SK-N-SH (cell line): Measurements from ENCODE around the gene PRR16.

Experiments
- EZH2phosphoT487 ChIP-seq: fragments of 200-600 bp; sonication (generic); IDR thresholded peaks from 2 replicates; pipeline ENCODE4 v1.6.1; 2017; ENCODE audit warnings: low read depth, mixed run types, mild to moderate bottlenecking, antibody characterized with exemption, moderate library complexity, borderline replicate concordance
- RAD21 ChIP-seq: IDR thresholded peaks from 2 replicates; pipeline ENCODE4 v1.6.1; 2012; ENCODE audit warnings: mild to moderate bottlenecking, low read length
- TF ChIP-seq, protein P1 (sequence below): fragments of 200-600 bp; sonication (generic); IDR thresholded peaks from 2 replicates; pipeline ENCODE4 v1.6.1; 2017; ENCODE audit warnings: antibody characterized with exemption, mild to moderate bottlenecking, moderate library complexity
- TF ChIP-seq, protein P2 (sequence below): fragments of 150-350 bp; IDR thresholded peaks from 2 replicates; pipeline ENCODE4 v1.6.1; 2017; ENCODE audit warnings: antibody characterized with exemption, low read length, low read depth, borderline replicate concordance

DNA sequence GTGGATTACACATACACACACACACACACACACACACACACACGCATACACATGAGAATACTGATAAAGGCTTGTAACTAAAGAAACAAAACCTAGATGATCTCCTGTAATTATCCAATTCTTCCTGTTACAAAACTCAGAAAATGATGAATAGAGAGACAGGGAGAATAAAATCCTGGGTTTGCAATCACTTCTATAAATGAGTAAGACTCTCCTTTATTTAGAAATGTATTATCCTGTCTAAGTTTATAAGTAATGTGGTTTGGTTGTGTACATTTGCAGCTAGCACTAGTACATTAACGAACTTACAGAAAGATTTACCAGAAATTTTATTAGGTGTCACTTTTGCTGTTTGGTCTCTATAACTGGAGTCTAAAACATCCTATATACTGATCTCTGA lies 2.8 kb upstream of the PRR16 start:
- no peak for TF ChIP-seq EZH2phosphoT487
- TF ChIP-seq, protein P1, sequence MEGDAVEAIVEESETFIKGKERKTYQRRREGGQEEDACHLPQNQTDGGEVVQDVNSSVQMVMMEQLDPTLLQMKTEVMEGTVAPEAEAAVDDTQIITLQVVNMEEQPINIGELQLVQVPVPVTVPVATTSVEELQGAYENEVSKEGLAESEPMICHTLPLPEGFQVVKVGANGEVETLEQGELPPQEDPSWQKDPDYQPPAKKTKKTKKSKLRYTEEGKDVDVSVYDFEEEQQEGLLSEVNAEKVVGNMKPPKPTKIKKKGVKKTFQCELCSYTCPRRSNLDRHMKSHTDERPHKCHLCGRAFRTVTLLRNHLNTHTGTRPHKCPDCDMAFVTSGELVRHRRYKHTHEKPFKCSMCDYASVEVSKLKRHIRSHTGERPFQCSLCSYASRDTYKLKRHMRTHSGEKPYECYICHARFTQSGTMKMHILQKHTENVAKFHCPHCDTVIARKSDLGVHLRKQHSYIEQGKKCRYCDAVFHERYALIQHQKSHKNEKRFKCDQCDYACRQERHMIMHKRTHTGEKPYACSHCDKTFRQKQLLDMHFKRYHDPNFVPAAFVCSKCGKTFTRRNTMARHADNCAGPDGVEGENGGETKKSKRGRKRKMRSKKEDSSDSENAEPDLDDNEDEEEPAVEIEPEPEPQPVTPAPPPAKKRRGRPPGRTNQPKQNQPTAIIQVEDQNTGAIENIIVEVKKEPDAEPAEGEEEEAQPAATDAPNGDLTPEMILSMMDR: no peak
- TF ChIP-seq RAD21: no peak
- TF ChIP-seq, protein P2, sequence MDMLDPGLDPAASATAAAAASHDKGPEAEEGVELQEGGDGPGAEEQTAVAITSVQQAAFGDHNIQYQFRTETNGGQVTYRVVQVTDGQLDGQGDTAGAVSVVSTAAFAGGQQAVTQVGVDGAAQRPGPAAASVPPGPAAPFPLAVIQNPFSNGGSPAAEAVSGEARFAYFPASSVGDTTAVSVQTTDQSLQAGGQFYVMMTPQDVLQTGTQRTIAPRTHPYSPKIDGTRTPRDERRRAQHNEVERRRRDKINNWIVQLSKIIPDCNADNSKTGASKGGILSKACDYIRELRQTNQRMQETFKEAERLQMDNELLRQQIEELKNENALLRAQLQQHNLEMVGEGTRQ: no peak
